ENCODE measurements around the gene CDK18. TPM values are rescaled to one million over a fixed set of nuclear protein-coding genes. Genes with fewer than 3 reads are reported as not detected.
A peak's percentile ranks its signal among the peaks of the same experiment; 100 is the strongest.

CDK18 gene
- total and polyA plus RNA-seq, 2 of the 8 experiments (the other 6 are each of a cell fraction or from before 2014, with no cell fraction given): 31.2 to 44.0 TPM

DNA sequence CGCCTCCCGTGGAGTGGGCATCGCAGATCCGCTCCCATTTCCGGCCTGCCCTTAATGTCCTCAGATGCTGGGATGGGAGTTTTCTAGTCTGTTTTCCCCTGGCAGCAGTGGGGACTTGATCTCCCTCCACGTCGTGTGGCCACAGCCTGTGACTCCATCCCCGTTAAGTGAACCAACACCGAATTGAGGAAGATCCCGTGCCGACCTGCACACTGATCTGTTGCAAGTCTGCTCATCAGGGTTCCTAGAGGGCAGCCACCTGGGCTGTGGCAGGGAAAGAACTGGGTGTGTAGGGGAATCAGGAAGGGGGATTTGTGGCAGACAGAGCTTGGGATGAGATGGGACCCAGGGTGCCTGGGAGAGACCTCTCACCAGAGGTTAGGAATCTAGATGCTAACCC is 23.3 kb upstream of the CDK18 start:
- ChIA-PET POLR2A (ENCODE audit: partially characterized antibody) (interaction anchor here (2.5 kb wide), 1 partner anchor 24 kb away, joined by 10 read pairs; the partner anchor contains the start of gene BLACAT1), CTCF (ENCODE audit: partially characterized antibody) (interaction anchor here (1.0 to 36.9 kb wide), 10 partner anchors 8 to 145 kb away, joined by 4 to 1626 read pairs (median 122); partner anchors contain the start of genes BLACAT1, CDK18 and LEMD1)
- no peak overlapping the region for H3K27ac ChIP-seq (ENCODE audit: low read depth, low read length)
- H3K4me3 ChIP-seq (ENCODE audit: extremely low read depth in 1 of 4, insufficient read depth in 2 of 4, low read depth in 3 of 4, low read length in 4 of 4): no peak overlapping the region
- FAIRE-seq (no peak), DNase-seq (ENCODE audit: low read depth in 1 of 2, low spot score in 2 of 2) (no peak)
- no peak overlapping the region for H3K23ac ChIP-seq (ENCODE audit: insufficient read length)
- H3K4me1 ChIP-seq (replicated peaks in 1 of 4; ENCODE audit: control insufficient read depth in 3 of 4, insufficient read depth in 4 of 4, low read length in 3 of 4): peaks cover 0 to 33% (median 20%) of the 10 kb centered on the region in 4 experiments; a peak in 6 of 7 replicates
- no peak overlapping the region for H3K4me2 ChIP-seq (ENCODE audit: insufficient read depth in 1 of 2, low read depth in 2 of 2, low read length in 2 of 2)
- no peaks in the 10 kb centered on the region for H3K79me2 ChIP-seq (ENCODE audit: control insufficient read depth in 1 of 2, insufficient read depth in 2 of 2, low read length in 2 of 2)
- no peak overlapping the region for H3K14ac ChIP-seq (ENCODE audit: insufficient read length)
- H3K79me1 ChIP-seq (ENCODE audit: low read depth, low read length): no peaks in the 10 kb centered on the region
- H3K36me3 ChIP-seq (ENCODE audit: control insufficient read depth in 2 of 4, insufficient read depth in 4 of 4, low read length in 3 of 4): no peaks in the 10 kb centered on the region
- no peak overlapping the region for H2AFZ ChIP-seq (ENCODE audit: low read length)
- H2BK20ac ChIP-seq (ENCODE audit: low read length): no peak overlapping the region; the same call in 1 of the 2 replicates
- H4K8ac ChIP-seq (ENCODE audit: extremely low read depth, insufficient read depth, low read length): no peak overlapping the region
- H3K9me3 ChIP-seq (ENCODE audit: insufficient read depth in 2 of 2, low read depth in 1 of 2, low read length in 1 of 2): no peaks in the 10 kb centered on the region
- H4K91ac ChIP-seq (replicated peaks; ENCODE audit: insufficient read length, low read length): peak overlapping the region; percentile 68
- H2BK120ac ChIP-seq (replicated peaks; ENCODE audit: low read depth, low read length): peak overlapping the region; percentile 12
- peaks cover 0 to 11% (median 6%) of the 10 kb centered on the region in 4 experiments; a peak in 4 of 7 replicates for H3K27me3 ChIP-seq (replicated peaks in 1 of 4; ENCODE audit: control insufficient read depth in 3 of 4, extremely low read depth in 1 of 4, insufficient read depth in 3 of 4, low read length in 3 of 4)
- peaks cover 0 to 3% of the 10 kb centered on the region in 2 experiments for H4K20me1 ChIP-seq (replicated peaks in 1 of 2; ENCODE audit: control insufficient read depth in 1 of 2, insufficient read depth in 2 of 2, low read length in 2 of 2)
- H3K9ac ChIP-seq (replicated peaks in 1 of 4; ENCODE audit: extremely low read depth in 1 of 4, low read depth in 3 of 4, low read length in 3 of 4): no peak overlapping the region
- H2AK5ac ChIP-seq (ENCODE audit: low read depth, low read length): peak overlapping the region; percentile 41; the same call in 1 of the 2 replicates
- no peak overlapping the region for H2BK5ac ChIP-seq (ENCODE audit: low read depth, low read length)
- H4K5ac ChIP-seq (ENCODE audit: insufficient read length, low read depth, low read length): no peak overlapping the region
- H3K4ac ChIP-seq (replicated peaks; ENCODE audit: insufficient read length, low read depth, low read length): peak overlapping the region; percentile 65
- H2BK15ac ChIP-seq (ENCODE audit: low read length): peak overlapping the region; percentile 53; the same call in 1 of the 2 replicates
- peak overlapping the region; percentile 72; the same call in 1 of the 2 replicates for H2BK12ac ChIP-seq (ENCODE audit: low read depth, low read length)
- H3K56ac ChIP-seq (replicated peaks; ENCODE audit: insufficient read length, low read depth, low read length): no peak overlapping the region
- peak overlapping the region; percentile 52; the same call in 1 of the 2 replicates for H3K18ac ChIP-seq (ENCODE audit: extremely low read depth, low read length)
- peaks cover 4% of the 10 kb centered on the region for H3K23me2 ChIP-seq (ENCODE audit: low read depth, low read length)
- 74% methylated on average over 11 of the region's 11 CpGs; no CpG with 5 or more reads in 1 of the 2 experiments for WGBS, 2 experiments (ENCODE audit: extremely low coverage in 1 of 2, insufficient coverage in 1 of 2, insufficient read length in 1 of 2, insufficient replicate concordance in 2 of 2, low coverage in 1 of 2, low lambda C conversion rate in 2 of 2, missing lambda C conversion rate in 1 of 2)
- TF ChIP-seq SP2 (IDR thresholded peaks at IDR 0.05; ENCODE audit: low read length): no peak
- TF ChIP-seq SP1 (IDR thresholded peaks at IDR 0.05; ENCODE audit: low read depth, low read length): no peak
- TF ChIP-seq YY1 (IDR thresholded peaks at IDR 0.05; ENCODE audit: low read depth, low read length): no peak
- no peak for TF ChIP-seq SP4 (IDR thresholded peaks at IDR 0.05; ENCODE audit: low read length)
